Stimulated activated CD4-positive, alpha-beta T cell treated with anti-CD3 and anti-CD28 coated beads, Interleukin-4, amount 100 ng/mL, for 48 hours (primary cell): ENCODE measurements around the gene UBR2.
"Not testable (repeated sequence)": the region's sequence is repeated elsewhere in the genome, so short reads cannot be mapped to it uniquely, and the experiment has no call there.

Source experiments
- DNase-seq, 2 donors: peaks; one replicate each; pipeline ENCODE4 v3.0.0-alpha.2; 2020; ENCODE audit warnings: low read depth in 2 of 2

The UBR2 gene

DNA sequence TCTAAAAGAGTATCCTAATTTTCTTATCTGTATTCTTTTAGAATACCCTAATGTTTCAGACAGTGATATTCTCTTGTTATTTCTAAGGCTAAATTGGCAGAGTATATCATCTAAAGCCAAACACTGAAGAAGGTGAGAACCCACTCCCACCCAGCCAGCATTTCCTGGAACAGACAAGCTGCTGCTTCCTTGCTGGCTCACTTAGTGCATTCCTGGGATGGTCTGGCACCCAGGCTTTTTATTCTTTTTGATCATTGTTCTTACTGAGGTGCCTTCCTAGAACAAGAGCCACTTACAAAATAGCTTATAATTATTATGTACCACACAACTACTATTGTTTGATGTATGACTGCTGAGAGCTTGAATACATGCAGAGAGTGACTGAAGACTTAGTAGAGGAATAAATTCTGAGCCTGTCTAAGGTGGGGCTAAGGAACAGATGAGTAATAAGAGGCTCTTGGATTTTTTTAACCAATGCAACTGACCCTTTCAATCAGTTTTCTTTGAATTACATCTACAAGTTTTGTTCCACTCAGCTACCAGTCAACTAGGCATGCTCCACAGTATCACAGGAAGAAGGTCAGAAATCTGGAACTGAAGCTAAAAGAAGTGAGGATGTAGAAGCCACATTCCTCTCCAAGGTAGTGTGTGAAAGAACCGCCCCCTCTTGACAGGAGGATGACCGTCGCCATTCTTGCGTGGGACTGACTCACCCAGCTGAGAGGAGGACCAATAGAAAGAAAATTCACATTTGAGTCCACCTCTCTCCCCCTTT is 128.5 kb downstream of the UBR2 start:
- DNase-seq: no peak

DNA sequence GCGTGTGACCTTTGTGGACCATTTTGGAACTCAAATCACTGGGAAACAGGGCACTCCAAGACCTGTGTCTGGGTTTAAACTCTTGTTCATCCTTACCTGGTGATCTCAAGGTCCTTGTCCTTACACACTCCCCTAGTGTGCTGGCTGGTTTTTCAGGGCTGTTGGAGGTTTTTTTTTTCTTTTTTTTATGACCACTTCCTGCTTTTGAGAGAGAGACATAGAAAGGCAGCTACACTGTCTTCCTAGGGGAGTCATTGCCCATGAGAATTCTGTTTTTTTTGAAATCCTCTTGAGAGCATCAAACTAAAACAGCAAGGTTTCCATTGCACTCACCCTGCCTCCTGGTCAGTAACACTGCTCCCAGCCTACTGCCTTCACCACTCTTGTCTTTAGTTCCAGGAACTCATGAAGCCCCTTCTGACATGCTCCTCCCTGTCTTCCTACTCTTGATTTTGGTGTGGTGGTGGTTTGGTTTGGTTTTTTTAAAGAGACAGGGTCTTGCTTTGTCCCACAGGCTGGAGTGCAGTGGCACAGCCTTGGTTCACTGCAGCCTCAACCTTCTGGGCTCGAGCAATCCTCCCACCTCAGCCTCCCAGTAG is 130.0 kb downstream of the UBR2 start:
- no peak for DNase-seq

DNA sequence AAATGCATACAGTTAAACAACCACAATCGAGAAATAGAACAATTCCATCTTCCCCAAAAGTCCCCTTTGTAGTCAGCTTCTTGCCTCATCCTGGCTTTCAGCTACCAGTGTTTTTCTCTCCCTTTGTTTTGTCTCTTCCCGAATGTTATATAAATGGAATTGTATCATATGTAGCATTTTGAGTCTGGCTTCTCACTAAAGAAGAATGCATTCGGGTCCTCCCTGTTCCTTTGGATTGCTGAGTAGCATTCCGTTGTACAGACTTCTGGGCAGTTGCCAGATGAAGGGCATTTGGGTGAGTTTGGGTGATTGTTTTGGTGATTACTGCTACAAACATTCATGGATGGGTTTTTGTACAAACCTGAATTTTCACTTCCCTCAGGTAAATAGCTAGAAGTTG is 130.8 kb downstream of the UBR2 start:
- no peak for DNase-seq

DNA sequence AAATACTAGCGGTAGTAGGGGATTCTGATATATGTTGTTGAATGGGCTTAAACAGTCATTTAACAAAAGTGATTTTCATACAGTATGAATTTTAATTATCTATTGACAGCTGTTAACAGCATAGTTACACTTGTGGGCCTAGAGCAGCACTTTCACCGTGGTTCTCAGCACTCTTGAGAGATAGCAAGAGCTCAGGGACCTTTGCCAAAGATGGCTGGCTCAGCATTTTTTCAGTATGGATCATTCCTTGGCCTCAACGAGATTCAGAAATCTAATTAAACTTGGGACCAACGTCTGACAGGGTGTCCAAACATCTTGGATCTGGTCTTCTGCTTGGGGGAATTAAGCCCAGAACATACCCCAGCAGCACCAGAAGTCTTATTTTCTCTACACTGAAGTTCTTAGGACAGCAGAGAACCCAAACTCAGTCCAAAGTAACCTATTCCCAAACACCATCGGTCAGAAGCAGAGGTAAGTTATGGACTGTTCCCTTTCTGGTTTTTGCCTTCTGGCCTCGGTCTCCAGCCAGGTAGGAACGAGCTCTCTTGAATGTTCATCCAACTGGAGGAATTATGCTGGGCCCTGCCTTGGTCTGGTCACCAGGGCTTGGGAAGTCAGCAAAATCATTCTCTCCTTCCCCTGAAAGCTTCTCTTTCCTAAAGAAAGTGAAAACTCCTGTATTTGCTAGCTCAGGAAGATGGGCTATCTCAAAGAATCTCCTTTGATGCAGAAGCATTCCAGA is 132.9 kb downstream of the UBR2 start:
- no peak for DNase-seq

DNA sequence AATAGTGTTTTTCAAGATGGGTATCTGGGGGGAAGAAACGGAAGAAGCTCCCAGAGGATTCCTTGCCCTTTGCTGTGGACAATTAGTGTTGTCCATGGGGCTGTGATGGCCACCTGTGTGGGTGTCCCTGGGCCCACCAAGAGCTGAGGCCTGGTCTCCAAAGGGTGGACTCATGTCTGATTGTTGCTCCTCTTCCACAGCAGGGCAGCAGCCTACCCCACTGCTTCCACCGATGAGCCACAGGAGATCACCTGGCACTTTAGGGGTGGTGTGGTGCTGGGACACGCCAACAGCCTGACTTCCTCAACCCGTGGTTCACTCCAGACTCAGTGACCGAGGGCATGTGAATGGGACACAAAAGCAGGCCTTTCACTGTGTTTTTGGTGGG is 133.4 kb downstream of the UBR2 start:
- no peak for DNase-seq

DNA sequence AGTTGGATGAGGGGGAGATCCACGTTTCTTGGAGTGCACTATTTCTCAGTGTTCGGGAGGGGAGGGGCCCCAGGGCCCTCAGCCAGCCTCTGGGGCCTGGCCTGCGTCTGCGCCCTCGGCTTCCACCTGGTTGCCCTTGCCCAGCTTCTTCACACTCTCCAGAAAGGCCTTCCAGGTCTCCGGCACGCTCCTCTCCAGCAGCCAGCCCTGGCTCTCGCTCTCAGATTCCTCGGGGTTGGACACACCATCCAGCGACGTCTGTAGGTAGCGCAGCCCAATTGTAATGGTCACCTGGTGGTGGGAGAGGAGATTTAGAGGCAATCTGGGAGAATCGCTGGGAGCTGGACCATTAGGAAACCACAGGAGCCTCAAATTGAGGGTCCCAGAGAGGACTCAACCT is 134.4 kb downstream of the UBR2 start:
- DNase-seq: no peak

DNA sequence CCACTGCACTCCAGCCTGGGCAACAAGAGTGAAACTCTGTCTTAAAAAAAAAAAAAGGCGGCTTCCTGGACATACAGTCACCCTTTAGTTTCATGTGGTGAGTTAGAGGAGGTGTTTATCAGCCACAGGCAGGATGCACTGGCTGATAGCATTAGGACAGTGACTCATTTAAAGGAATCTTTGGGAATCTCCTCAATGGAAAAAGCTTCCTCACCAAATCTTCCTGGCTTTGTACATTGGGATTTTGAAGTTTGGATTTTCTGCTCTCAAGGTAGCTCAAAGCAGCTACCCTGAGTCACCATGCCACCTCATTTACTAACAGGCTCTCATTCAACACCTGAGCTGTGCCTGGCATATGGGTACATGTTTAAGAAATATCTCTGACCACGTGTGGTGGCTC is 138.4 kb downstream of the UBR2 start:
- DNase-seq: no peak

DNA sequence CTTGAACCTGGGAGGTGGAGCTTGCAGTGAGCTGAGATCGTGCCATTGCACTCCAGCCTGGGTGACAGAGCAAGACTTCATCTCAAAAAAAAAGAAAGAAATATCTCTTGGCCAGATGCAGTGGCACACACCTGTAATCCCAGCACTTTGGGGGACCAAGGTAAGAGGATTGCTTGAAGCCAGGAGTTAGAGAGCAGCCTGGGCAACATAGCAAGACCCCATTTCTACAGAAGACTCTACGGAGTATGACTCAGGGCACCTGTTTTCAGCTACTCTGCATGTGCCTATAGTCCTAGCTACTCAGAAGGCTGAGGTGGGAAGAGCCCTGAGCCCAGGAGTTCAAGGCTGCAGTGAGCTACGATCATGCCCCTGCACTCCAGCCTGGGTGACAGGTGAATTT is 139.0 kb downstream of the UBR2 start:
- not testable (repeated sequence) for DNase-seq

DNA sequence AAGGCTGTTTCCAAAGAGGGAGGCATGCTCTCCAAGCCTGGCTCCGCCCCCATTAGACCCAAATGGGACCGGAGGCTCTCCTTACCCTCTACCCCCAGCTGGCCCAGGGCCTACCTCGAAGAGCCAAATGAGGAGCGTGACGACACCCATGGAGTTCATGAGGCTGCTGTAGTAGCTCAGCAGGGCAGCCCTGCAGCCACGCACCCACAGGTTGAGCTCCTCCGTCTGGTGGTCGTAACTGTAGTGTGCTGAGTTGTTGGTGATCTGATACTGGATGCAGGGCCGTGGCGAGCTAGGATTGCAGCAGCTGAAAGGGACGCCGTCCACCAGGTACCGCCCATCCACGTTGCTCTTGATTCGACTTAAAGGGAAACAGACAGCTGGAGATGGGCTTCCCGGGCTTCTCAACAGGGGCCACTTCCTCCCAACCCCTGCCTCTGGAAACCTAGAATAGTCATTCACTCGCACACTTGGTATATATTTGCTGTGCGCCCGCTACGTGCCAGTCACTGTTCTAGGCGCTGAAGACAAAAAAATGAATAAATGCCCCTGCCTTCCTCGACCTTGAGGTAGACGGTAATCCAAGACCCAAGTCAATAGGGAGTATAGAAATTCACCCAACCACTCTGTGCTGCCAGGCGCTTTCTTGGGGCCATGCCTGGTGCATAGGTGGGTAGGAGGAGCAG is 140.6 kb downstream of the UBR2 start:
- no peak for DNase-seq

DNA sequence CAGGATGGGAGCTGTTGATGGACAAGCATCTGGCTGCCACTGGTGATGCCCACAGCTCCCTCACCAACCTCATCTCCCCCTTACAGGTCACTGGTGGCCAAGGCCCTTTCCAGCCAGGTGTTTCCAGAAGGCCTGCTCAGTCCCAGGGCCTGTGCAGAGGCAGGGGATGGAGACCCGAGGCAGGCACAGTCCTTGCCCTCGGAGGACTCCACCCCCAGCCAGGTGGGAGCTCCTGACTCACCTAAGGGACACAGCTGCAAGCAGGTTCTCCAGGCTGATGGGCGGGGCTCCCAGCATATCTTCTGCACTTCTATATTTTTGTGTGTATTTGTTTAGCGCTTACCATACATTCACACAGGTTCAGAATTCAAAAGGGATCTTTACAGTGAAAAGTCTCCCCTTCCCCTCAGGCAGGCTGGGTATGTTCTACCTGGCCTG is 141.1 kb downstream of the UBR2 start:
- no peak for DNase-seq

DNA sequence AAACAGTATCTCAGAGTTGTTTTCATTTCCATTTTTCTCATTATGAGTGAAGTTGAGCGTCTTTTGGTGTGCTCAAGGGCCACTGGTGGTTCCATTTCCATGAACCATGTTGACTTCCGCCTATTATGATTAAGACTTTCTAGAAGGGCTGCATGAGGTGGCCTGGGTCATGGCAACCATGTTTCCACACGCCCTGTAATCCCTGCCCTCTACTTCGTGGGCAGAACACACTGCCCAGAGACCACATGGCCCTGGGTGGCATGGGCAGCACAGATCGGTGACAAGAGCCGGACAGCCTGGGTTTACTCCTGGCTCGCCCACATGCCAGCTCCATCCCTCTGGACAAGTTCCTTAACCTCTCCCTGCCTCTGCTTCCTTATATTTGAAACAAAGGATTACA is 143.8 kb downstream of the UBR2 start:
- DNase-seq: no peak

DNA sequence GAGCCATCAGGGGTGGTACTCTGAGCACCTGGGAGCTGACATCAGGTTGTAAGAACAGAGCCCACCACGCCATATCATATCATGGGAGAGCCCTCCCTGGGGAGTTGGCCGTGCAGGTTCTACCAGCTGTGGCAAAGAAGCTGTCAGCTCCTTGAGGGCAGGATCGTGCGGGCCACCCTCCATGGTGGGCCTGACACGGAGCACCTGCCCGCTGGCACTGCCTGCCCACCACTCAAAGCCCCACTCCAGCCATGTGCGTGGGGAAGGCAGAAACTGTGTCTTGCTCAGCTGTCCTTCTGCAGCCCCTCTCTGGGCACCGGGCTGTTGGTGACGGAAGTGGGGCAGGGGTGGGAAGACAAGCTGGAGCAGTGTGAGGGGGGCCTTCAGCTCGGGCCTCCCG is 144.3 kb downstream of the UBR2 start:
- DNase-seq: no peak

DNA sequence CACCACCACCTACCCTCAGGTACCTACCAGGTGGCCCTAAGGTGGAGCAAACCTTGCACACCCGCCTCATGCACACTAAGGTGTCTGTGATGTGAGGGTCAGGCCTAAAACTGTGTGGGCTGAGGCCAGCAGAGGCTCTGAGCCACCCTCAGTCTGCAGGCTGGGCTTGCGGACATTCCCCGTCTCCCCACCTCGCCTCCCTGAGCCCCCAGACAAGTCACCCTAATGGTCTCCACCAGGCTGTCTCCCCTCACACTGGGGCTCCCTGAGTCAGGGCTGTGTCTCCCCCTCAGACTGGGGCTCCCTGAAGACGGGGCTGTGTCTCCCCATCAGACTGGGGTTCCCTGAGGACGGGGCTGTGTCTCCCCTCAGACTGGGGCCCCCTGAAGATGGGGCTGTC is 146.0 kb downstream of the UBR2 start:
- DNase-seq: no peak

DNA sequence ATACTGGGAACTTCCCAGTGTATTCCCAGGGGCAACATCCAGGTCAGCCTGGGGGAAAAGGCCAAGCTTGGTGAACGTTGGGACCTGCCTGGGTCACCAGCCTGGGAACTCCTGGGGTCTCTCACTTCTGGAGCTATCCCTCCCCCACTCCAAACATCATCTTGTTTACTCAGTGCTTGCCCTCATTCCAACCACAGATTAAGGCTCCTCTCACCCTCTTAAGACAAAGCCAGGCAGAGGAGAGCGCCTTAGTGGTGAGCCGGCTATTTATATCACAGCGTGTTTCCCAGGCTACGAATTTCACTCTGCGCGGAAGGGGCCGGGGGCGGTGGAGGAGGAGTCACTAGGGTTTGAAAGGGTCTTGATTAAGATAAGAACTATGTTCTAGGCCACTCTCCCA is 146.5 kb downstream of the UBR2 start:
- DNase-seq: no peak

DNA sequence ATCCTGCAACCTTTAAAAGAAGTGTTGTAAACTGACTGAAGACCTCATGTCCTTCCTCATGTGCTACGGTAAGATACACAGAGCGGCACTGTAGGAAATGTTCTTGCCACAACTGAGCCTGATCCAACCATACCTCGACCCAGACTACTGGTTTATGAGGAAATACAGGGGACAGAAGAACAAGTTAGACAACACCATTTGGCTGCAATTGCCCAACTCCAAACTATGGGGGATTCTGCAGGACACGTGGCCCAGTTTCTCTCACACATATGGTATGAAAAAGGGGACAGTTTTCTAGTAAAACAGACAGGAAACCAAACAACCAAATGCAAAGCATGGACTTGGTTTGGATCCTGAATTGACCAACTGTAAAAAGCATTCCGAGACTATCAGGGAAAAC is 148.1 kb downstream of the UBR2 start:
- DNase-seq: no peak

DNA sequence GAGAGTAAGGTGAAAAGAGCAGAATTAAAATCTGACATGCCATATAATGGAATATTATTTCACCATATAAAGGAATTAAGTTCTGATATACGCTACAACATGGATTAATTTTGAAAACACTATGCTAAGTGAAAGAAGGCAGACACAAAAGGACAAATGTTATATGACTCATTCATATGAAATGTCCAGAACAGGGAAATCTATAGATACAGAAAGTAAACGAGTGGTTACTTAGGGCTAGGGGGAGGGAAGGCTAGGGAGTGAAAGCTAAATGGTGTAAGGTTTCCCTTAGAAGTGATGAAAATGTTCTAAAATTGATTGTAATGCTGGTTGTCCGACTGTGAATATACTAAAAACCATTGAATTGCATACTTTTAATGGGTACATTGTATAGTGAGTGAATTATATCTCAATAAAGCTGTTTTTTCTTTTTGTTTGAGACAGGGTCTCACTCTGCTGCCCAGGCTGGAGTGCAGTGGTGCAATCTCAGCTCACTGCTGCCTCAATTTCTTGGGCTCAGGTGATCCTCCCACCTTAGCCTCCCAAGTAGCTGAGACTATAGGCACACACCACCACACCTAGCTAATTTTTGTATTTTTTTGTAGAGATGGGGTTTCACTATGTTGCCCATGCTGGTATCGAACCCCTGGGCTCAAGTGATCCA is 150.4 kb downstream of the UBR2 start:
- no peak for DNase-seq

DNA sequence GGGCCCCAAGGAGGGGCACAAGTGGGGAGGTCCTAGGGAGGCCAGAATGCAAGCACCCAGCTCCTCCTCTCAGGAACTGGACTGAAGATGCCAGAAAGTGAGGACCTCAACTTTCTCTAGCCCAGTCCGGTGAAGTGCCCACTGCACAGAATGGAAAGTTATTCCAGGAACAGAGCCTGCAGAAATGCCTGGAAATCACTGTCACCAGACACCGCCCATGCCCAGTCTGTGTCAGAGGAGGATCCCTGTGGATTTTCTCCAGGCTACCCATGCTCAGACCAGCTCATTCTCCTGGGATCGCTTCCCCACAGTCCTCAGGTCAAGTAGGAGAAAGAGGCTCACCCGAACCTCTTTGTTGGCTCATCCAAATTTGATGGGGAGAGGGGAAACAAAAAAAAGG is 152.0 kb downstream of the UBR2 start:
- DNase-seq: no peak

DNA sequence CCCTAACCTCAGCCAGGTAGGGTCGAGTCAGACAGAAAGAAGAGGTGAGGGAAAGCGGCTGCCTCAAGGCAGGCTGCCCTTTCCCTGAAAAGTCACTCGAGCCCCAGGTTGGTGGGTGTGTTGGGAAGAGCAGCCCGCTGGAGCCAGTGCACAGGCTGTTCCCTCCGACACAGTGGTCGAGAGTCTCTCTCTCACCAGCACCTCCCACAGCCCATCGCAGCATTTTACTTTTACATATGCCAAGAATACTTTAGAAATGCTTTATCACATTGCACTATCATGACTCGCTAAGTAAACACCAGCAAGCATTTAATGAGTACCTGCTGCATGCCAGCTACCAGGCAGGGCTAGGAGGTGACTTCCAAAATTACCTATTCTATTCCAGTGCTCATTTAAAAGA is 156.9 kb downstream of the UBR2 start:
- no peak for DNase-seq

DNA sequence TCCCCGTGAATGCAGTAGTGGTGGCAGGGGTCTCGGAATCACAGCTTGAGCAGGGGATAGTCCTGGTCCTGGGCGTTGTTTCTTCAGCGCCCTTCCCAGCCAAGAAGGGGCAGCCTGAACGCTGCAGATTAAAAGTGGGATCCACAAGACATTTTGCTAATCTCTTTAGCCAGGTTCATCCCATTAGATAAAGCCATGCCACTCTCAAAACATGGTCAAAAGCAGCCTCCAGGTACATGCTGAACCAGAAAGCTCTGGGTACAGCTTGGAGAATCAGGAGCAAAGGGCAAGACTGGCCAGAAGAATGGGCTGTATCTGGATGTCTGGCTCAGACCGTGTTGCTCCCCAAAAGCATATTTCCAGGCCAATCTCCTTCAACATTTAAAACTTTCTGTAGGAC is 158.7 kb downstream of the UBR2 start, which contains the start of gene PRPH2:
TSS of gene PRPH2 (minus strand) at position 101 of the 400 bp plus-strand sequence. CDS start 263 bp downstream, outside the sequence.
- DNase-seq: no peak

DNA sequence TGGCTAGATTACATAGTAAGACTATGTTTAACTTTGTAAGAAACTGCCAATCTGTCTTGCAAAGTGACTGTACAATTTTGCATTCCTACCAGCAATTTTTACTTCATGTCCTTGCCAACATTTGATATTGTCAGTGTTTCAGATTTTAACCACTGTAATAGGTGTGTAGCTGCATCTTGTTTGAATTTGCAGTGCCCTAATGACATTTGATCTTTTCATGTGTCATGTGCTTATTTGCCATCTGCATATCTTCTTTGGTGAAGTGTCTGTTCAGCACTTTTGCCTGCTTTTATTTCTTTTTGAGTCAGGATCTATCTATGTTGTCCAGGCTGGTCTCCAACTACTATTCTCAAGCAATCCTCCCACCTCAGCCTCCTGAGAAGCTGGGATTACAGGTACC is 161.0 kb downstream of the UBR2 start:
- DNase-seq: no peak

DNA sequence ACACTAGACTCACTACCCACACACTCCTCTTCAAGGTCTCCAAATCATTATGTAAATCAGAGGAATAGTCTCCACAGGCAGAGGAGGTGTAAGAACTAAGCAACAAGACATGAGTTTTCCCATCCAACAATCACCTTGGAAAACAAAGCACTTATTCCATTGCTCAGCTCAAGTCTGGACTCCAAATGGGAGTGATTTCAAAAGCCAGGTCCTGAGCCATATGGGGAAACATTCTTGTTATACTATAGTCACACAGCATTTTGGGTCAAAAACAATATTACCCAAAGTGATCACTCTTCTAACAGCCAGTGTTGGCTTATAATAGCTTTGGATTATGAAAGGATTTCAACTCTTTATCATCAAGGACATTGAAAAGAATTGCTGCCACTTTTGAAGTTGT is 162.2 kb downstream of the UBR2 start:
- DNase-seq: no peak
